ENCODE data around the gene CEACAM21.

- TF ChIP-seq POLR2A (IDR thresholded peaks at IDR 0.05) (no peak), CTCF (IDR thresholded peaks at IDR 0.05) (no peak)
Observed at GRCh38 chr19:41626278-41626677, 50.3 kb downstream of the CEACAM21 start.
